OCI-LY1 (cell line): ENCODE data around the gene SSR2.

Experiments used
- H2AFZ ChIP-seq: fragments of 200-600 bp; sonication (generic), shearing (Covaris generic); 2 replicates; pipeline ENCODE4 v1.6.0; 2014; ENCODE audit warnings: antibody characterized with exemption, mild to moderate bottlenecking, low read length
- H3F3A ChIP-seq: fragments of 200-600 bp; sonication (generic), shearing (Covaris generic); 2 replicates; pipeline ENCODE4 v1.6.0; 2014; ENCODE audit warnings: mild to moderate bottlenecking, antibody characterized with exemption, low read length, moderate library complexity; ENCODE audit not compliant: insufficient read depth
- H3K27ac ChIP-seq: fragments of 200-600 bp; sonication (generic); 2 replicates; pipeline ENCODE4 v1.5.1; 2014; ENCODE audit warnings: low read length, mixed run types, mild to moderate bottlenecking, low read depth; ENCODE audit not compliant: poor library complexity, severe bottlenecking
- H3K27me3 ChIP-seq: fragments of 200-600 bp; sonication (generic); 2 replicates; pipeline ENCODE4 v1.6.0; 2014; ENCODE audit warnings: antibody characterized with exemption, mild to moderate bottlenecking, low read length, moderate library complexity; ENCODE audit not compliant: insufficient read depth
- H3K36me3 ChIP-seq: fragments of 200-600 bp; sonication (generic); 2 replicates; pipeline ENCODE4 v1.6.1; 2014; ENCODE audit warnings: mild to moderate bottlenecking, antibody characterized with exemption, low read length, moderate library complexity, mixed read lengths; ENCODE audit not compliant: insufficient read depth
- H3K4me1 ChIP-seq: fragments of 200-600 bp; sonication (generic); 2 replicates; pipeline ENCODE4 v1.5.1; 2014; ENCODE audit warnings: mild to moderate bottlenecking, low read length, moderate library complexity; ENCODE audit not compliant: insufficient read depth, severe bottlenecking
- H3K4me2 ChIP-seq: fragments of 200-600 bp; sonication (generic), shearing (Covaris generic); 2 replicates; pipeline ENCODE4 v1.6.1; 2014; ENCODE audit warnings: low read length
- H3K4me3 ChIP-seq: fragments of 200-600 bp; sonication (generic); 2 replicates; pipeline ENCODE4 v1.5.1; 2014; ENCODE audit warnings: low read length, low read depth, mild to moderate bottlenecking, mixed read lengths; ENCODE audit not compliant: poor library complexity, severe bottlenecking
- H3K79me2 ChIP-seq: fragments of 200-600 bp; shearing (Covaris generic); 2 replicates; pipeline ENCODE4 v1.6.1; 2016; ENCODE audit warnings: mixed run types, low read length, mixed read lengths; ENCODE audit not compliant: insufficient read depth
- H3K9ac ChIP-seq: fragments of 200-600 bp; sonication (generic), shearing (Covaris generic); 2 replicates; pipeline ENCODE4 v1.6.1; 2014; ENCODE audit warnings: mild to moderate bottlenecking, low read length, mixed read lengths
- H3K9me2 ChIP-seq: fragments of 200-600 bp; sonication (generic), shearing (Covaris generic); 2 replicates; pipeline ENCODE4 v1.6.1; 2014; ENCODE audit warnings: low read depth, mild to moderate bottlenecking, low read length, mixed read lengths
- H3K9me3 ChIP-seq: fragments of 200-600 bp; shearing (Covaris generic); 2 replicates; pipeline ENCODE4 v1.6.1; 2014; ENCODE audit warnings: low read length, mixed read lengths
- H4K20me1 ChIP-seq: fragments of 200-600 bp; sonication (generic), shearing (Covaris generic); 2 replicates; pipeline ENCODE4 v1.6.0; 2016; ENCODE audit warnings: mild to moderate bottlenecking, low read length; ENCODE audit not compliant: insufficient read depth
- EZH2 ChIP-seq: fragments of 200-600 bp; sonication (generic), shearing (Covaris generic); IDR thresholded peaks from 2 replicates; pipeline ENCODE4 v1.8.0; 2017; ENCODE audit warnings: borderline replicate concordance, mixed run types, mild to moderate bottlenecking, antibody characterized with exemption, low read length, moderate library complexity, mixed read lengths
- TF ChIP-seq, protein P1 (sequence below): fragments of 200-600 bp; sonication (generic), shearing (Covaris generic); IDR thresholded peaks from 2 replicates; pipeline ENCODE4 v1.5.1; 2017; ENCODE audit warnings: mild to moderate bottlenecking, antibody characterized with exemption, low read length, moderate library complexity, mixed read lengths

The SSR2 gene

DNA sequence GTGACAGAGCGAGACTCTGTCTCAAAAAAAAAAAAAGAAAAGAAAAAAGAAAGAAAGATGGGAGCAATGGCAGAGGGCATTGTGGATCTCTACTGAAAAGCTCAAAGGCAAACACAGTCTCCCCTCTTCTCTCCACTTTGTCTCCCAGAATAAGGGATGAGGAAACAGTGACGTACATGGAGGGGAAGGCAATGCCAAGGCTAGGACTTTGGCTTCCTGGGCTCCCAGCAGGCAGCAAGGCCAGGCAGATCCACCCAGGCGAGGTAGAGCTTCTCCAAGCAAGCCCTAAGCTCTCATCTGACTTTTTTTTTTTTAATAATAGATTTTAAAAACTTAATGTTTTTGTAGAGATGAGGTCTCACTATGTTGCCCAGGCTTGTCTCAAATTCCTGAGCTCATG is 47.0 kb downstream of the SSR2 start:
- Histone ChIP-seq H4K20me1 (no peaks in the 10 kb centered on the region), H3F3A (no peaks in the 10 kb centered on the region), H3K27me3 (no peaks in the 10 kb centered on the region), H3K4me3 (no peak overlapping the region), H3K79me2 (peaks cover 87% of the 10 kb centered on the region), H3K9ac (no peak overlapping the region), H3K4me1 (peaks cover 70% of the 10 kb centered on the region), H3K4me2 (no peak overlapping the region), H3K9me3 (no peaks in the 10 kb centered on the region), H2AFZ (no peak overlapping the region), H3K27ac (no peak overlapping the region), H3K36me3 (peaks cover 39% of the 10 kb centered on the region), H3K9me2 (no peaks in the 10 kb centered on the region)
- TF ChIP-seq, protein P1, sequence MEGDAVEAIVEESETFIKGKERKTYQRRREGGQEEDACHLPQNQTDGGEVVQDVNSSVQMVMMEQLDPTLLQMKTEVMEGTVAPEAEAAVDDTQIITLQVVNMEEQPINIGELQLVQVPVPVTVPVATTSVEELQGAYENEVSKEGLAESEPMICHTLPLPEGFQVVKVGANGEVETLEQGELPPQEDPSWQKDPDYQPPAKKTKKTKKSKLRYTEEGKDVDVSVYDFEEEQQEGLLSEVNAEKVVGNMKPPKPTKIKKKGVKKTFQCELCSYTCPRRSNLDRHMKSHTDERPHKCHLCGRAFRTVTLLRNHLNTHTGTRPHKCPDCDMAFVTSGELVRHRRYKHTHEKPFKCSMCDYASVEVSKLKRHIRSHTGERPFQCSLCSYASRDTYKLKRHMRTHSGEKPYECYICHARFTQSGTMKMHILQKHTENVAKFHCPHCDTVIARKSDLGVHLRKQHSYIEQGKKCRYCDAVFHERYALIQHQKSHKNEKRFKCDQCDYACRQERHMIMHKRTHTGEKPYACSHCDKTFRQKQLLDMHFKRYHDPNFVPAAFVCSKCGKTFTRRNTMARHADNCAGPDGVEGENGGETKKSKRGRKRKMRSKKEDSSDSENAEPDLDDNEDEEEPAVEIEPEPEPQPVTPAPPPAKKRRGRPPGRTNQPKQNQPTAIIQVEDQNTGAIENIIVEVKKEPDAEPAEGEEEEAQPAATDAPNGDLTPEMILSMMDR = no peak
- TF ChIP-seq EZH2 = no peak

DNA sequence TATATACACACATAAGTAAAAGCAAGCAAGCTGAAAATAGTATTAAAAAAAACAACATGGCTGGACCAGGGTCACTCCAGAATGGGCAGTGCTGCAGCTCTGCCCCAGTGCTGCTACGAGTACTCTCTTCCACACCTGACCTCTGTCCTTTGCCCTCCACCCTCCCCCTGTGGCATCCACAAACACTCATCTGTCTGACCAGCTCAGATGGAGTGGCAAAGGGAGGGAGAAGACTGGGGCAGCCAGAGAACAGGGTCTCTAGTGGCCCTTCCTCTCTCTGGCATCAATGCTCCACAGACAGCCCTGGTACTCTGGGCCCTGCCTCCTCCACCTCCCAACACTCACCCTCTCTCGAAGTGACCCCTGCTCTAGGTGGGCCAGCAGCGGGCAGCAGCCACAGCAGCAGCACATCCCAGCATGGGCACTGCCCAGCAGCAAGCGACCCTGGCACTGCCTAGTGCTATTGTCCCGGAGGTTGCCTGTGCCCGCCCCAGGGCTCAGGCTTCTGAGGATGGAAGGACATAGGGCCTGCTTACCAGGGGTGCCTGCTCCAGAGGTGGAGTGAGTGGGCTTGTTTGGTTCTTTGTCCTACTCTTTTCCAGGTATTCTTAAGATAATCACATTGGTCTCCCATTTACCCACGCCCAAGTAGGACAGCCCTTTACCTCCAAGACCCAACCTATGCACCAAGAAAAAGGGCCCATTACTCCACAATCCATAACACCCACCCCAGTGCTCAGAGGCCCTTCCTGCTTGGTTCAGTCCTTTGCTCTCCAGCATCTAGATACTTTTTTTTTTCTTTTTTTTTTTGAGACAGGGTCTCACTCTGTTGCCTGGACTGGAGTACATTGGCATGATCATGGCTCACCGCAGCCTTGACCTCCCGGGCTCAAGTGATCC is 48.6 kb downstream of the SSR2 start:
- peaks cover 80% of the 10 kb centered on the region for H3K79me2 ChIP-seq
- no peaks in the 10 kb centered on the region for H3K9me2 ChIP-seq
- H2AFZ ChIP-seq = no peak overlapping the region
- peaks cover 69% of the 10 kb centered on the region for H3K4me1 ChIP-seq
- H3K27me3 ChIP-seq = no peaks in the 10 kb centered on the region
- no peaks in the 10 kb centered on the region for H3K9me3 ChIP-seq
- no peak for TF ChIP-seq EZH2
- TF ChIP-seq, protein P1 = no peak
- no peak overlapping the region for H3K27ac ChIP-seq
- no peaks in the 10 kb centered on the region for H4K20me1 ChIP-seq
- H3K9ac ChIP-seq = no peak overlapping the region
- H3K36me3 ChIP-seq = peaks cover 55% of the 10 kb centered on the region
- H3K4me2 ChIP-seq = peak overlapping the region; percentile 20; the same call in 1 of the 2 replicates
- H3K4me3 ChIP-seq = no peak overlapping the region
- no peaks in the 10 kb centered on the region for H3F3A ChIP-seq

DNA sequence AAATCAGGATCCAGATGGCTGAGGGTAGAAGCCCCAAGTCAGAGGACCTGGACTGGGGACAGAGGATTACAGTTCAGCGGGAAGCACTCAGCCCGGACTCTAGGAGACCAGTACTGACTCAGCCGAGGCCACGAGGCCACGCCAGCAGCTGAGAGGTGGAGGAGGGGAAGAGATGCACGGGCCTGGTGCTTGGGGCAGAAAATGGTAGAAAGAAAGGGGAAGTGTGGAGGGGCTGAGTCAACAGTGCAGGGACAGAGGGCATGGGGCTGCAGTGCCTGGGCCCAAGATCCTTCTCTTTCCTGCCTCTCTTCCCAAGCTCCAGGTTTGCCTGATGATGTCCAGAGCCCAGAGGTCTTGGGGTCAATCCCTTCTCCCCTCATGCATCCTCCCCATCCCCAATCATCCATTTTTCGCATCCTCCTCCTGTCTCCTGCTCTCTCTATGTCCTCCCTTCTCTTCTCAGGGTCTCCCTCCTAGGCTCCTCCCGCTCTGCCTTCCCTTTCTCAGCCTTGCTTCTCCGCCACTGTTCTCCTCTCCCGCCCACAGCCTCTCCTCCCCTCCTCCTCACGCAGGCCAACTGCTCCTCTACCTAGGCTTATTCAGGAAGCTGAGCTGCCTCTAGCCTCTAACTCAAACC is 50.1 kb downstream of the SSR2 start:
- H3K9me2 ChIP-seq = no peaks in the 10 kb centered on the region
- H4K20me1 ChIP-seq = no peaks in the 10 kb centered on the region
- H2AFZ ChIP-seq = no peak overlapping the region
- H3K4me3 ChIP-seq = peak overlapping the region; percentile 30
- H3K79me2 ChIP-seq = peaks cover 66% of the 10 kb centered on the region
- H3K4me2 ChIP-seq = peak overlapping the region; percentile 57
- peaks cover 70% of the 10 kb centered on the region for H3K36me3 ChIP-seq
- no peaks in the 10 kb centered on the region for H3F3A ChIP-seq
- peaks cover 58% of the 10 kb centered on the region for H3K4me1 ChIP-seq
- TF ChIP-seq, protein P1 = no peak
- H3K9ac ChIP-seq = peak overlapping the region; percentile 39; the same call in 1 of the 2 replicates
- H3K9me3 ChIP-seq = no peaks in the 10 kb centered on the region
- H3K27ac ChIP-seq = peak overlapping the region; percentile 77
- H3K27me3 ChIP-seq = no peaks in the 10 kb centered on the region
